RWPE1 (cell line): ENCODE measurements around the gene SNX30.
A peak's percentile ranks its signal among the peaks of the same experiment; 100 is the strongest.

Source experiments
- CTCF ChIA-PET: fragments of 350-600 bp; sonication (Branson Sonifier 250); formaldehyde crosslinking; extraction: SDS; loops from one replicate; lab custom pipeline; 2021; lab: Yijun Ruan, JAX
- POLR2A ChIA-PET: fragments of 400-600 bp; formaldehyde crosslinking; extraction: SDS; loops from one replicate; lab custom pipeline; 2020; ENCODE audit warnings: antibody characterized with exemption; ENCODE audit not compliant: low non-redundant PET; lab: Yijun Ruan, JAX
- DNase-seq: peaks from one replicate; pipeline ENCODE4 v3.0.0; 2012; ENCODE audit warnings: low spot score
- H3K27ac ChIP-seq: fragments of 450-650 bp; 2 replicates; pipeline ENCODE4 v1.5.1; 2017
- TF ChIP-seq, protein P1 (sequence below): fragments of 450-650 bp; conservative IDR thresholded peaks from 2 replicates; pipeline ENCODE4 v1.5.1; 2017; ENCODE audit warnings: low read depth, mild to moderate bottlenecking

The SNX30 gene

DNA sequence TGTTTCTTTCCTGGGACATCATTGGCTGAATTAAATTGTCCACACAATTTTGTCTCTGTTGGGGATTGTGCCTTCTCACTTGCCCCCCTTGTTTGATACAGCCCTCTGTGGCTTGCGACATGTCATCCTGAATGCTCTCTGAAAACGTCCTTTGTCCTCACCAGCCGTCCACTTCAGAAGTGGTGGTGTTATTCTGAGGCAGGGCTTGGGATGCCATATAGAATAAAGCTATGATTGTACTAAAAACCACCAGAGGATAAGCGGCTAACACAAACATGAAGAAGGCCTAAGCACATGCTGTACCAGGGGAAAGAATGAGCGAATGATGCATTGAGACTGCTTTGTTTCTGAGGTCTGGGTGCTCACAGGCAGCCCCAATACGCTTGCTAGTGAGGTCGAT, 3.5 kb upstream of the SNX30 start:
- POLR2A ChIA-PET: no interaction called here

DNA sequence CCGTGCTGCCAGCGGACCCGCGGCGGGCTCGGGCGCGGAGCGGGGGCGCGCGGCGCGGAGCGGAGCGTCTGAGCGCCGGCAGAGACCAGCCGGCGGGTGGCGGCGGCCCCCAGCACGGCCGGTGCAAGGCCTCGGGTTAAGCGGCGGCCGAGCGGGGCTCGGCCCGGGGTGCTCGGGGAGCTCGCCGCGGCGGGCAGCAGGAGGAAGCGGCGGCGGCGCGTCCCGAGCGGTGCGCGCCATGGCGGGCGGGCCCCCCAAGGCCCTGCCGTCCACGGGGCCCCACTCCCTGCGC, 150 bp downstream of the SNX30 start:
- POLR2A ChIA-PET: interaction anchor here (1.9 kb wide), 1 partner anchor 33 kb away, joined by 6 read pairs; the partner anchor contains the start of gene INIP
- CTCF ChIA-PET: no interaction called here
- TF ChIP-seq, protein P1, sequence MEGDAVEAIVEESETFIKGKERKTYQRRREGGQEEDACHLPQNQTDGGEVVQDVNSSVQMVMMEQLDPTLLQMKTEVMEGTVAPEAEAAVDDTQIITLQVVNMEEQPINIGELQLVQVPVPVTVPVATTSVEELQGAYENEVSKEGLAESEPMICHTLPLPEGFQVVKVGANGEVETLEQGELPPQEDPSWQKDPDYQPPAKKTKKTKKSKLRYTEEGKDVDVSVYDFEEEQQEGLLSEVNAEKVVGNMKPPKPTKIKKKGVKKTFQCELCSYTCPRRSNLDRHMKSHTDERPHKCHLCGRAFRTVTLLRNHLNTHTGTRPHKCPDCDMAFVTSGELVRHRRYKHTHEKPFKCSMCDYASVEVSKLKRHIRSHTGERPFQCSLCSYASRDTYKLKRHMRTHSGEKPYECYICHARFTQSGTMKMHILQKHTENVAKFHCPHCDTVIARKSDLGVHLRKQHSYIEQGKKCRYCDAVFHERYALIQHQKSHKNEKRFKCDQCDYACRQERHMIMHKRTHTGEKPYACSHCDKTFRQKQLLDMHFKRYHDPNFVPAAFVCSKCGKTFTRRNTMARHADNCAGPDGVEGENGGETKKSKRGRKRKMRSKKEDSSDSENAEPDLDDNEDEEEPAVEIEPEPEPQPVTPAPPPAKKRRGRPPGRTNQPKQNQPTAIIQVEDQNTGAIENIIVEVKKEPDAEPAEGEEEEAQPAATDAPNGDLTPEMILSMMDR: no peak
- H3K27ac ChIP-seq: peak overlapping the region; percentile 68
- no peak for DNase-seq

More for the DNA sequence above, 3.5 kb upstream of the SNX30 start:
- CTCF ChIA-PET: no interaction called here
- no peak overlapping the region for H3K27ac ChIP-seq
- DNase-seq: no peak
- TF ChIP-seq, protein P1: no peak

GRCh38 chr9:112751056-112751795, 666 bp downstream of the SNX30 start:
- ChIA-PET POLR2A (interaction anchor here (0.6 to 1.9 kb wide), 3 partner anchors 33 to 472 kb away, joined by 3 to 6 read pairs (median 3); partner anchors contain the start of gene INIP), CTCF (interaction anchor here (0.5 kb wide), 1 partner anchor 220 kb away, joined by 3 read pairs; no protein-coding TSS in a partner anchor)
- TF ChIP-seq, protein P1: no peak
- H3K27ac ChIP-seq: peak overlapping the region; percentile 68
- DNase-seq: peak; percentile 81

- no peak overlapping the region for H3K27ac ChIP-seq
- TF ChIP-seq, protein P1: no peak
- no peak for DNase-seq
- ChIA-PET POLR2A (no interaction called here), CTCF (interaction anchor here (0.6 kb wide), 1 partner anchor 41 kb away, joined by 3 read pairs; no protein-coding TSS in a partner anchor)
Measured at GRCh38 chr9:112752334-112753125, 2.0 kb downstream of the SNX30 start.

DNA sequence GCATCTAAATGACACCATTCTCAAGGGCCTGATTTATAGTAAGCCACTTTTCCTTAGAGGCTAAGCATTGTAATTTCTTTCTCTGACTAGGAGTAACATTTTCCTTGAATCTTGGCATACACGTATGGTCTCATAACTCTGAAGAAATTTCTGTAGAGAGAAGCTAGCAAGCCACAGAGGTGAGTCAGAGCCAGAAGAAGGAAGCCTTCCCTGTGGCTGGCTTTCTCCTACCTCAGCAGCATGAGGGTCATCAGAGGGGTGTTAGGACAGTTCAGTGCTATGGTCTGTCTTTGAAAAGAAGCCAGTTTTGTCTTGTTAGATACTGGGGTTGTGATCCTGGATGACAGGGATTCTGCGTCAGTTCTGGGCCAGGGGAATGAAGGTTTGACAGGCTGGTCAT, 3.2 kb downstream of the SNX30 start:
- no peak overlapping the region; the same call in 1 of the 2 replicates for H3K27ac ChIP-seq
- peak; percentile 76 for DNase-seq
- CTCF ChIA-PET: no interaction called here
- TF ChIP-seq, protein P1: no peak
- POLR2A ChIA-PET: no interaction called here

GRCh38 chr9:112754578-112754977, 4.0 kb downstream of the SNX30 start:
- TF ChIP-seq, protein P1: no peak
- H3K27ac ChIP-seq: no peak overlapping the region
- peak; percentile 69 for DNase-seq
- POLR2A ChIA-PET: no interaction called here
- CTCF ChIA-PET: interaction anchor here (0.7 kb wide), 1 partner anchor 239 kb away, joined by 3 read pairs; no protein-coding TSS in a partner anchor
